ENCODE data around the gene RUFY1. TPM values are rescaled to one million over a fixed set of nuclear protein-coding genes. Genes with fewer than 3 reads are reported as not detected.
"Not testable (repeated sequence)": the region's sequence is repeated elsewhere in the genome, so short reads cannot be mapped to it uniquely, and the experiment has no call there.

Gene RUFY1
- total RNA-seq, 1 experiment from 2014 or later = 21.8 TPM

- in situ Hi-C loops (cut with HindIII; ENCODE audit: low pct_unique_long_range_greater_than_20kb, low sequenced_read_pairs); DNase-seq (ENCODE audit: low read depth, low spot score): not testable (repeated sequence)
Measured at GRCh38 chr5:179634370-179635172, 84.2 kb downstream of the RUFY1 start.

- DNase-seq (ENCODE audit: low read depth, low spot score); in situ Hi-C loops (cut with HindIII; ENCODE audit: low pct_unique_long_range_greater_than_20kb, low sequenced_read_pairs): not testable (repeated sequence)
Measured at GRCh38 chr5:179639296-179639695, 88.9 kb downstream of the RUFY1 start.

- DNase-seq (ENCODE audit: low read depth, low spot score); in situ Hi-C loops (cut with HindIII; ENCODE audit: low pct_unique_long_range_greater_than_20kb, low sequenced_read_pairs): not testable (repeated sequence)
Measured at GRCh38 chr5:179641745-179642144, 91.4 kb downstream of the RUFY1 start.

GRCh38 chr5:179642626-179643025 is 92.3 kb downstream of the RUFY1 start:
- in situ Hi-C loops (cut with HindIII; ENCODE audit: low pct_unique_long_range_greater_than_20kb, low sequenced_read_pairs); DNase-seq (ENCODE audit: low read depth, low spot score): not testable (repeated sequence)

GRCh38 chr5:179643141-179643920 is 93.0 kb downstream of the RUFY1 start:
- in situ Hi-C loops (cut with HindIII; ENCODE audit: low pct_unique_long_range_greater_than_20kb, low sequenced_read_pairs); DNase-seq (ENCODE audit: low read depth, low spot score): not testable (repeated sequence)

GRCh38 chr5:179644766-179645165 is 94.4 kb downstream of the RUFY1 start:
- in situ Hi-C loops (cut with HindIII; ENCODE audit: low pct_unique_long_range_greater_than_20kb, low sequenced_read_pairs); DNase-seq (ENCODE audit: low read depth, low spot score): not testable (repeated sequence)

GRCh38 chr5:179648410-179648809 is 98.1 kb downstream of the RUFY1 start:
- no peak for DNase-seq (ENCODE audit: low read depth, low spot score)
- in situ Hi-C loops (cut with HindIII; ENCODE audit: low pct_unique_long_range_greater_than_20kb, low sequenced_read_pairs) = no loop called here

GRCh38 chr5:179649166-179649703 is 98.9 kb downstream of the RUFY1 start:
- in situ Hi-C loops (cut with HindIII; ENCODE audit: low pct_unique_long_range_greater_than_20kb, low sequenced_read_pairs); DNase-seq (ENCODE audit: low read depth, low spot score): not testable (repeated sequence)

GRCh38 chr5:179650245-179650644 is 99.9 kb downstream of the RUFY1 start:
- in situ Hi-C loops (cut with HindIII; ENCODE audit: low pct_unique_long_range_greater_than_20kb, low sequenced_read_pairs) = not testable (repeated sequence)

GRCh38 chr5:179653135-179653534 is 102.8 kb downstream of the RUFY1 start:
- in situ Hi-C loops (cut with HindIII; ENCODE audit: low pct_unique_long_range_greater_than_20kb, low sequenced_read_pairs); DNase-seq (ENCODE audit: low read depth, low spot score): not testable (repeated sequence)

More at GRCh38 chr5:179650245-179650644, 99.9 kb downstream of the RUFY1 start:
- DNase-seq (ENCODE audit: low read depth, low spot score) = not testable (repeated sequence)

- DNase-seq (ENCODE audit: low read depth, low spot score); in situ Hi-C loops (cut with HindIII; ENCODE audit: low pct_unique_long_range_greater_than_20kb, low sequenced_read_pairs): not testable (repeated sequence)
Measured at GRCh38 chr5:179657302-179658178, 107.2 kb downstream of the RUFY1 start.

GRCh38 chr5:179658179-179658856 is 108.0 kb downstream of the RUFY1 start:
- in situ Hi-C loops (cut with HindIII; ENCODE audit: low pct_unique_long_range_greater_than_20kb, low sequenced_read_pairs); DNase-seq (ENCODE audit: low read depth, low spot score): not testable (repeated sequence)

Small RNA genes within 50 kb of the gene (small RNA-seq; reads per million reads assigned to genes)
- gene AC136628.3 = 0 reads per million in 2 experiments
- gene RF00017 = 0 reads per million in 2 experiments

Other genes starting within 250 kb of the RUFY1 start
- not detected in 2 replicates for gene ADAMTS2, start 205.1 kb upstream of the RUFY1 start, total RNA-seq (2014; rRNA removed; shearing (Covaris generic))
- gene HNRNPH1, start 73.1 kb downstream of the RUFY1 start, total RNA-seq (2014; rRNA removed; shearing (Covaris generic)) = 249 and 270 TPM in 2 replicates
- gene CBY3, start 130.5 kb downstream of the RUFY1 start, total RNA-seq (2014; rRNA removed; shearing (Covaris generic)) = not detected in 2 replicates
- gene CANX, start 148.4 kb downstream of the RUFY1 start, total RNA-seq (2014; rRNA removed; shearing (Covaris generic)) = 621 and 714 TPM in 2 replicates
- 5.1 TPM in 2 replicates for gene MAML1, start 182.3 kb downstream of the RUFY1 start, total RNA-seq (2014; rRNA removed; shearing (Covaris generic))
- not detected in 2 replicates for gene LTC4S, start 243.4 kb downstream of the RUFY1 start, total RNA-seq (2014; rRNA removed; shearing (Covaris generic))

Data from SK-MEL-5 (cell line).